Endometrial microvascular endothelial cells (primary cell): ENCODE measurements around the gene CD6. TPM values are rescaled to one million over a fixed set of nuclear protein-coding genes. Genes with fewer than 3 reads are reported as not detected.

Source experiments
- in situ Hi-C: cut with HindIII; loops from 2 replicates; pipeline ENCODE4 v1.10.0; 2017; ENCODE audit warnings: low sequenced_read_pairs, low pct_unique_long_range_greater_than_20kb; ENCODE audit errors: inconsistent ontology term
- total RNA-seq: library from RNA; depleted of rRNA; stranded (reverse); fragments of >200 nt; gene quantifications from one replicate; pipeline ENCODE4 v1.2.3, GENCODE V29; 2015; ENCODE audit errors: inconsistent ontology term

CD6 gene
- total RNA-seq, 1 donor from 2014 or later = not detected

- in situ Hi-C loops = no loop called here
Observed at GRCh38 chr11:61001931-61002330, 30.5 kb downstream of the CD6 start.

DNA sequence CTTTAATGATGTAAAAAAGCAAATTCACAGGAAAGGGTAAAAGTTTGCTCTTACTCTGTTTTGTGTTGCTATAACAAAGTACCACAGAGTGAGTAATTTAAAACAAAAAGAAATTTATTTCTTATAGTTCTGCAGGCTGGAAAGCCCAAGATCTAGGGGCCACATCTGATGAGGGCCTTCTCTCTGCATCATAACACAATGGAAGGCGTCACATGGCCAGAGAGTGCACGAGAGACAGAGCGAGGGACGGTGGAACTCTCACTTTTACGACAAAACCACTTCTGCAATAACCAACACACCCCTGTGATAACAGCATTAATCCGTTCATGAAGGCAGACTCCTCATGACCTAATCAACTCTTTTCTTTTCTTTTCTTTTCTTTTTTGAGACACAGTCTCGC lies 31.1 kb downstream of the CD6 start:
- in situ Hi-C loops = no loop called here

- in situ Hi-C loops = no loop called here
Observed at GRCh38 chr11:61004180-61004611, 32.7 kb downstream of the CD6 start.

- in situ Hi-C loops = no loop called here
Observed at GRCh38 chr11:61004761-61005181, 33.3 kb downstream of the CD6 start.

DNA sequence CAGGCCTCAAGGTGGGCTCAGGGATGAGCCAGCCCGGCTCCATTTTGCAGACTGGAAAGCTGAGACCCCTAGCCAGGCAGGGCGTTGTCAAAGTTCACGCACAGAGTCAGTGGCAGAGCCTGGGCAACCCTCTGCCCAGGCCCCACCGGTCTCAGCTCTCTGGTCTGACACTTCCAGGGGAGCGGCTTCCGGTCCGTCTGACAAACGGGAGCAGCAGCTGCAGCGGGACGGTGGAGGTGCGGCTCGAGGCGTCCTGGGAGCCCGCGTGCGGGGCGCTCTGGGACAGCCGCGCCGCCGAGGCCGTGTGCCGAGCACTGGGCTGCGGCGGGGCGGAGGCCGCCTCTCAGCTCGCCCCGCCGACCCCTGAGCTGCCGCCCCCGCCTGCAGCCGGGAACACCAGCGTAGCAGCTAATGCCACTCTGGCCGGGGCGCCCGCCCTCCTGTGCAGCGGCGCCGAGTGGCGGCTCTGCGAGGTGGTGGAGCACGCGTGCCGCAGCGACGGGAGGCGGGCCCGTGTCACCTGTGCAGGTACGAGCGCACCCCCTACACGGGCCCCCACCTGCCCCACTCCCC lies 36.0 kb downstream of the CD6 start:
- in situ Hi-C loops = no loop called here

DNA sequence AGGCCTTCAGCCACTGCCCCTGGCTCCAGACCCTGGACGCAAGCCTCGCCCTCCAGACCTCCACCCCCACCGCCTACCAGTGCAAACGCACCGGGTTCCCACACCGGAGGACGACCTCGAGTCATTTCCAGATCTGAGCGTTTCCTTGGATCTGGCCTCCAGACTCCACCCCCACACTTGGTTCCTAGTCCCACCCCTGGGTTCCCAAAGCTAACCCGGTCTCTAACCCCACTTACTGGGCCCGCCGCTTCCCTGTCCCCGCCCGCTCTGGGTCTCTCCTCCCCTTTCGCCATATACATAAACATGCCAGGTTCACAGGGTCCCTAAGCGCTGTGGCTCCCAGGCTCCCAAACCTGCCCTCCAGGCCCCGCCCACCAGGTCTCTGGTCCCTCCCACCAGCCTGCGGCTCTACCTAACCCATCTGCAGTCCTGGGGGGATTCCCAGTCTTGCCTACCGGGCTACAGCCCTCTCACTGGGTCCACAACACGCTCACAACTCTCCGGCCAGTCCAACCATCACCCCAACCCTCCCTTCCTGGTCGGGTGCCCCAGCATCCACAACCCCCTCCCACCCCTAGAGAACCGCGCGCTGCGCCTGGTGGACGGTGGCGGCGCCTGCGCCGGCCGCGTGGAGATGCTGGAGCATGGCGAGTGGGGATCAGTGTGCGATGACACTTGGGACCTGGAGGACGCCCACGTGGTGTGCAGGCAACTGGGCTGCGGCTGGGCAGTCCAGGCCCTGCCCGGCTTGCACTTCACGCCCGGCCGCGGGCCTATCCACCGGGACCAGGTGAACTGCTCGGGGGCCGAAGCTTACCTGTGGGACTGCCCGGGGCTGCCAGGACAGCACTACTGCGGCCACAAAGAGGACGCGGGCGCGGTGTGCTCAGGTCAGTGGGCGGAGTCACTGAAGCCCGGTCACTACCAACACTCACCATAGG lies 36.7 kb downstream of the CD6 start:
- in situ Hi-C loops = no loop called here

DNA sequence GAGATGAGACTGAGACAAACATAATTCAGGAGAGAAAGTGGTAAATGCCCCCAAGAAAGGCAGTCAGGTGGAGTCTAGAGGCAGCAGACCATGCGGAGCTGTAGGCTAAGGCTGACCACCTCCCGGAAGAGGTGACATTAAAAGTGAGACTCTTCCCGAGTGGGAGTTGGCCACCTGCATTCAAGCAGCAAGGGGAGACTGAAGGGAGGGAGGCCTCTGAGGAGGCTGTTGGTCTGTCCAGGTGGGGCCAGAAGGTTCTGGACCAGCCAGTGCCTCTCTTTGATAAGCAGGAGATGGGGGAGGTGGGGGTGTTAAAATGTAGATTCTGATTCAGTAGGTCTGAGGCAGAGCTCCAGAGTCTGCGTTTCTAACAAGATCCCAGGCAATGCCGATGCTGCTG lies 37.5 kb downstream of the CD6 start:
- in situ Hi-C loops = no loop called here

- in situ Hi-C loops = no loop called here
Observed at GRCh38 chr11:61009392-61010275, 38.2 kb downstream of the CD6 start.

DNA sequence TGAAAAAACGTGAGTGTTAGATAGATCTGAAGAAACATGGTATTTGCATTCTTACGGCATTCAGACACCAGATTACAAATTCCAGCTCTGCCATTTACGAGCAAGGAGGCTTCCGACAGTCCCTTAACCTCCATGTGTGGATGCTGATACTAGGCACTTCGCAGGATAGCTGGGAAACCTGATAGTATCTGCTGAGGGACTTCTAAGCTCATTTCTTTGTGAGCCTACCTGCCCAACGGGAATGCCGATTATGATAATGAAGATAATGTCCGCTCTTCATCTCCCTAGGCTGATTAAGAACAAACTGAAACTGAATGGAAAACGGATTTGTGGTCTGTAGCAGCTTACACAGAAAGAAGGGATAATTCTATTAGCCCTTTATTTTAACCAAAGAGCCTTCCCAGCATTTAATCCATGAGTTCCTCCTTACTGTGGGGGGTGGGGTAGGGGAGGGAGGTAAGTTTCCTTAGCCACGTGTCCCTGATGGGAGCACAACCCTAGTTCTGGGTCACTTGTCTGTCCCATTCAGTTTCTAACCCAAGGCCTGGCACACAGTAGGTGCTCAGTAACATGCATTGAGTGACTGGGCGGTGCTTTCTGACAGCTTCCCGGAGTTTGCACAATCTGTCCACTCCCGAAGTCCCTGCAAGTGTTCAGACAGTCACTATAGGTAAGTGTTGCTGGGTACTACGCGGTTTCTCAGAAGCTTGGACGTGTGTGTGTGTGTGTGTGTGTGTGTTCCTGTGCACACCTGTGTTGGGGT lies 39.2 kb downstream of the CD6 start:
- in situ Hi-C loops = no loop called here

GRCh38 chr11:61011229-61011870 lies 39.9 kb downstream of the CD6 start:
- in situ Hi-C loops = no loop called here

GRCh38 chr11:61011950-61012736 lies 40.7 kb downstream of the CD6 start:
- in situ Hi-C loops = no loop called here

DNA sequence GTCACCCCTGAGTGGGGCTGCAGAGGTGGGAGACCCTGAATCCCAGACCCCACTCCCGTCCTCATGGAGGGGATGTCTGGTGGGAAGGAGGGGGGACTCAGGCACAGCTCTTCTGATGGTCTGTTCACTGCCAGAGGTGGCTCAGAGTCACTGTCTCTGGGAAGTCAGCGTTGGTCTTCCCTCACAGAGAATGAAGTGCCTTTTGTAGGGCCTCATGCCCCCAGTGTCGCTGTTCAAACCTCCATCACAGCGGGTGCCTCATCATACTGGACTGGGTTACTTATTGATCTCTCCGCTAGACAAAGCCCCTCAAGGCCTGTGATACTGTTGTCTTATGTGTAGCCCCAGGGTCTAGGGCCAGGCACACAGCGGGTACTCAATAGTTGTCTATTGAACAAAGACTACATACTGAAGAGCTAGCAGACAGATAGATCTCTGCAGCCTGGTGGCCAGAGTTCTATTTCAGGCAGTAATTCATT lies 41.3 kb downstream of the CD6 start:
- in situ Hi-C loops = no loop called here

GRCh38 chr11:61018059-61018458 lies 46.6 kb downstream of the CD6 start:
- in situ Hi-C loops = no loop called here

DNA sequence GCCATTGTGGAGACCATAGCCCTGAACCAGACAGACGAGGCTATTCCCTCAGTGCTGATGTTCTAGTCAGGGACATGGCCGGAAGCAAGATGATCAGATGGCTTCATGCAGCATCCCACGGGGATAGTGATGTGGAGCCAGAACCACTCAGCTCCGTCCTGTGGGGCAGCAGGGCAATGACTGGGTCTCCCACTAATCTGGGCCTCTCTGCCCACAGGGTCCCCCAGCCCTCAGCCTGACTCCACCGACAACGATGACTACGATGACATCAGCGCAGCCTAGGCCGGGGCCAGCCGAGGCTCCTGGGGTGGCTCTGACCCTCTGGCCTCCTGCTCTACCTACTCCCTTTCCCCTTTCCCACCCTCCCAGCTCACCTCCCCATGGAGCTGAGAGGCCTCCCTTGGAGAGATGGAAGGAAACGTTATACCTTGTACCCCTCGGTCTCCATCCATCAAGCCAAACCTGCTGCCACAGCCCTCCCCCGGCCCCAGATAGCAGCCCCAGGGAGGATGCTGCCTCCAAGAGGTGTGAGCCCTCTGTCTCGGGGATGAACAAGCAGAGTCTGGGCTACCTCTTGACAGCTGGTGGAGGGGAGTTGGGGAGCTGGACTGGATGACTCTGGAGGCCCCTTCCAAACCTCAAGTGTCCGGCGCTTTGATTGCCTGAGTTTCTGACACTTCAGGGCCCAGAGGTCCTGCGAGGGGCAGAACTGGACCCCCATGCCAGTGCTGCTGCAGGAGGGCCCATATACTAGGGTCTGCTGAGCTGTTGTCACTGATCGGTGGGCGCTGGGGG lies 47.8 kb downstream of the CD6 start:
- in situ Hi-C loops = no loop called here

DNA sequence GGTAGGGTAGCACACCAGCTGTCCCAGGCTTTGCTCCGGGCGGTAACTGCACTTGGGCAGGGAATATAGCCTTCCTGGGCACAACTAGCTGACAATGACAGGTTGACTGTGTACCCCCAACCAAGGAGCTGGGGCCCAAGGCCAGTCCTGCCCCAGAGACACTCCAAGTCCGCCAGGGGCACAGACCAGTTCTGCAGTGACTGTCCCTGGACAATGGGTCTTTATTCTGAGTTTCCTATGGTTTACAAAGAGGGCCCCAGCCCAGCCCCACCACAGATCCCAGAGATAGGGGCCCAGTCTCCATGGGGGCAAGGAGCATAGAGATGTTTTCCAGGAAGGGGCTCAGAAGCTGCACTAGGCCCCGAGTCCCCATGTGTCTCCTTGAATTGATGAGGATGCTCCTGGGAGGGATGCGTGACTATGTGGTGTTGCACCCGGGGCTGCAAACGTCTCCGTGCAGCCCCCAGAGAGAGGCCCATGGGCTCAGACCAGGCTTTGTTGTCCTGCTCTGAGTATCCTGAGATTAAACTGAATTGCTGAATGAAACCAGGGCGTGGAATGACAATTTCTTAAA lies 48.4 kb downstream of the CD6 start:
- in situ Hi-C loops = no loop called here

GRCh38 chr11:61020551-61021235 lies 49.2 kb downstream of the CD6 start:
- in situ Hi-C loops = no loop called here
